OCI-LY1 (cell line): Measurements from ENCODE around the gene ASB2.

Source experiments
- EZH2 ChIP-seq: fragments of 200-600 bp; sonication (generic), shearing (Covaris generic); IDR thresholded peaks from 2 replicates; pipeline ENCODE4 v1.8.0; 2017; ENCODE audit warnings: borderline replicate concordance, mixed run types, mild to moderate bottlenecking, antibody characterized with exemption, low read length, moderate library complexity, mixed read lengths
- TF ChIP-seq, protein P1 (sequence below): fragments of 200-600 bp; sonication (generic), shearing (Covaris generic); IDR thresholded peaks from 2 replicates; pipeline ENCODE4 v1.5.1; 2017; ENCODE audit warnings: mild to moderate bottlenecking, antibody characterized with exemption, low read length, moderate library complexity, mixed read lengths

DNA sequence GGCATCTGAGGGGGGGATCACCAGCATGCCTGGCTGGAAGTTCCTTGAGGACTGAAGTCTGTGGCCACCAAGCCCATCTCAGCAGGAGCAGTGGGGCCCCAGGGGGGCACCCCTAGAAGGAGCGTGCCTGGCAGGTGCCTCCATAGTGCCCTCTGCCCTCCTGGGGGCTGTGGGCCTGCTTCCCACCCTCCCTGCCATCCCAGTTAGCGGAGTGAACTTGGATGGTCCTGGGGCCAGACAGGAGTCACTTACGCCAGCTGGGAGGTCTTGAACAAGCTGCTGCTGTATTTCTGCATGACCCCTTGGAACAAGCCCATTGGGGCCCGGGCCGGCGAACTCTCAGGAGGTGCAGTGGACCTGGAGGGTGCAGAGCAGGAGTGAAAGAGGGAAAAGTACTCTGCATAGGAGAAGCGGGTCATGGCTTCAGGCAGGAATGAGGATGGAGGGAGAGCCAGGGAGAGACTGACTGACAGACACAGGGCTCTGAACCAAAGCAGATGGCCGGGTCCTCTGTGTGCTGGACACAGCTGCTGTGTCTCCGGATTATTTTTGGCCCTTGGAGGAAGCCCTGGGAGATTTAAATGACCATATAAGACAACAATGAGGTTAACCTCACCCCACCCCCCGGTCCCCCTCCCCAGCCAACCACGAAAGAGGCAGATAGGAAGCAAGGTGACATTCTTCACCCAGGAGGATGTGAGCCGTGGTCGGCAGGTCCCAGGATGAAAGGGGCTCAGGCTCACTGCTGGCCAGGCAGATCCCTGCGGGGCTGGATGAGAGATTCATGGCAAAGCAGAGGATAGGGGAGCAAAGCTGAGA, 19.6 kb downstream of the ASB2 start:
- TF ChIP-seq EZH2: no peak
- TF ChIP-seq, protein P1, sequence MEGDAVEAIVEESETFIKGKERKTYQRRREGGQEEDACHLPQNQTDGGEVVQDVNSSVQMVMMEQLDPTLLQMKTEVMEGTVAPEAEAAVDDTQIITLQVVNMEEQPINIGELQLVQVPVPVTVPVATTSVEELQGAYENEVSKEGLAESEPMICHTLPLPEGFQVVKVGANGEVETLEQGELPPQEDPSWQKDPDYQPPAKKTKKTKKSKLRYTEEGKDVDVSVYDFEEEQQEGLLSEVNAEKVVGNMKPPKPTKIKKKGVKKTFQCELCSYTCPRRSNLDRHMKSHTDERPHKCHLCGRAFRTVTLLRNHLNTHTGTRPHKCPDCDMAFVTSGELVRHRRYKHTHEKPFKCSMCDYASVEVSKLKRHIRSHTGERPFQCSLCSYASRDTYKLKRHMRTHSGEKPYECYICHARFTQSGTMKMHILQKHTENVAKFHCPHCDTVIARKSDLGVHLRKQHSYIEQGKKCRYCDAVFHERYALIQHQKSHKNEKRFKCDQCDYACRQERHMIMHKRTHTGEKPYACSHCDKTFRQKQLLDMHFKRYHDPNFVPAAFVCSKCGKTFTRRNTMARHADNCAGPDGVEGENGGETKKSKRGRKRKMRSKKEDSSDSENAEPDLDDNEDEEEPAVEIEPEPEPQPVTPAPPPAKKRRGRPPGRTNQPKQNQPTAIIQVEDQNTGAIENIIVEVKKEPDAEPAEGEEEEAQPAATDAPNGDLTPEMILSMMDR: no peak
